ENCODE data around the gene KCNH2.
A peak's percentile ranks its signal among the peaks of the same experiment; 100 is the strongest.

The KCNH2 gene

DNA sequence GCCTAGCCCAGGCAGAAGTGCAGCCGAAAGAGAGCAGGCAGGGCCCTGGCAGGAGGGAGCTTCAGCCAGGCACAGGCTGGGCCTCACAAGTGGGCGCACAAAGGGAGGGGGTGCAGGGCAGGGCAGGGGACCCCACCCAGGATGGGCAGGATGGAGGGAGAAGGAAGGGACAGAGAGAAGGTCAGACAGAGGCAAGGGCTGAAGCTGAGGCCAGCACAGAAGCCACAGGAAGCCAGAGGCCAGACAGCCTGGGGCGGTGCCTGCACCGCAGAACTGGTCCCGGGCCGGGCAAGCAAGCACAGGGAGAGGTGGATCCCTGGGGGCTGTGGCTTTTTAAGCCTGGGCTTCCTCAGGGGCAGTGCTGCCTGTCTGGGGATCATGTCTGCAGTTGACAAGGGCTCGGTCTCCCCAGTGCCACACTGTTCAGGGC lies 29.4 kb upstream of the KCNH2 start:
- Histone ChIP-seq H3K4me3 (peak overlapping the region; percentile 58), H3K9ac (peak overlapping the region; percentile 77)

DNA sequence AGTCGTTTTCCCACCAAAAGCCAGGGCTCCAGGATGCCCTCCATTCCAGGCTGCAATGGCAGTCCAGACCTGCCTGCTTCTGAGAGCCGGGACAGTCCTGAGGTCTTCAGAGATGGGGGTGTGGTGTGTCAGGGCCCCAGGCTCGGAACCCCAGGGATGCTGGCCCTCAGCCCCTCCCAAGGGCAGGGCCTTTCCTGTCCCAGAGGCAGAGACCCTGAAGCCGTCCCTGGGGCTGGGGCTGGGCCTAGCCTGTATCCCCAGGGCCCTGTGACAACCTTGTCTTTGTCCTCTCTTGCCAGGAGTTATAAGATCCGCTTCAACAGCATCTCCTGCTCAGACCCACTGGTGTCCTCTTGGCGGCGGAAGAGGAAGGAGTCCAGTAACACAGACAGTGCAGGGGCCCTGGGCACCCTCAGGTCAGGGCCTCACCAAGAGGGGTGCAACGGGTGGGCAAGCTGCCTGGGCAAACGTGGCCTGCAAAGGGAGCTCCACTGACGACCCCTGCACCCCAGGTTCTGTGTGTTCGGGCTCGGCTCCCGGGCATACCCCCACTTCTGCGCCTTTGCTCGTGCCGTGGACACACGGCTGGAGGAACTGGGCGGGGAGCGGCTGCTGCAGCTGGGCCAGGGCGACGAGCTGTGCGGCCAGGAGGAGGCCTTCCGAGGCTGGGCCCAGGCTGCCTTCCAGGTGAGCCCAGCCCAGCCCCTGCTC lies 28.6 kb upstream of the KCNH2 start:
- peak overlapping the region; percentile 58 for H3K4me3 ChIP-seq
- H3K9ac ChIP-seq: peak overlapping the region; percentile 77

More for the DNA sequence above, 29.4 kb upstream of the KCNH2 start:
- H3K4me2 ChIP-seq: peak overlapping the region; percentile 99
- no peaks in the 10 kb centered on the region for H3K27me3 ChIP-seq
- no peaks in the 10 kb centered on the region for H4K20me1 ChIP-seq
- peaks cover 78% of the 10 kb centered on the region for H3K4me1 ChIP-seq
- no peaks in the 10 kb centered on the region for H3K36me3 ChIP-seq
- peak overlapping the region; percentile 90 for H3K27ac ChIP-seq
- no peaks in the 10 kb centered on the region for H3K9me3 ChIP-seq
- no peak for TF ChIP-seq Cebpa-rat (IDR thresholded peaks at IDR 0.05)

DNA sequence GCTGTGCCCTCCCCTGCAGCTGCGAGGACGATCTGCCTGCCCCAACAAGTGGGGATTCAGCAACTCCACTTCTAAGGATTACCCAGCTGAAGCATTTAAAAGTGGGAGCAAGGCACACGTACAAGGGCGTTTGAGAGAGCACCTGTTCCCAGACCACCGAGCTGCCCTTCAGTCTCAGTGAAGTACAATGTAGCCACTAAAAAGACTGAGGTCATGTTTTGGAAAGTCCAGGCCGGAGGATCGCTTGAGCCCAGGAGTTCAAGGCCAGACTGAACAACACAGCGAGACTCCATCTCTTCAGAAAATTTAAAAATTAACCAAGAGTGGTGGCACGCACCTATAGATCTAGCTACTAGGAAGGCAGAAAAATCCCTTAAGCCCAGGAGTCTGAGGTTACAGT lies 27.4 kb upstream of the KCNH2 start:
- no peak overlapping the region; the same call in 1 of the 2 replicates for H3K9ac ChIP-seq
- peak overlapping the region; percentile 99 for H3K4me2 ChIP-seq
- H3K9me3 ChIP-seq: no peaks in the 10 kb centered on the region

More for the DNA sequence above, 28.6 kb upstream of the KCNH2 start:
- Histone ChIP-seq H3K4me1 (peaks cover 71% of the 10 kb centered on the region), H3K27ac (peak overlapping the region; percentile 90), H3K9me3 (no peaks in the 10 kb centered on the region), H4K20me1 (no peaks in the 10 kb centered on the region), H3K4me2 (peak overlapping the region; percentile 99), H3K27me3 (no peaks in the 10 kb centered on the region), H3K36me3 (peaks cover 4% of the 10 kb centered on the region; the same call in 1 of the 2 replicates)
- TF ChIP-seq Cebpa-rat (IDR thresholded peaks at IDR 0.05): no peak

GRCh38 chr7:151003572-151003971 lies 25.5 kb upstream of the KCNH2 start:
- Histone ChIP-seq H3K9ac (no peak overlapping the region), H3K9me3 (no peaks in the 10 kb centered on the region), H3K27me3 (no peaks in the 10 kb centered on the region), H3K36me3 (peaks cover 24% of the 10 kb centered on the region), H3K4me3 (no peak overlapping the region), H3K27ac (no peak overlapping the region), H3K4me2 (no peak overlapping the region), H3K4me1 (peaks cover 50% of the 10 kb centered on the region), H4K20me1 (no peaks in the 10 kb centered on the region)
- no peak for TF ChIP-seq Cebpa-rat (IDR thresholded peaks at IDR 0.05)

More for the DNA sequence above, 27.4 kb upstream of the KCNH2 start:
- H4K20me1 ChIP-seq: no peaks in the 10 kb centered on the region
- peak overlapping the region; percentile 46; the same call in 1 of the 2 replicates for H3K27ac ChIP-seq
- H3K4me3 ChIP-seq: no peak overlapping the region
- no peak for TF ChIP-seq Cebpa-rat (IDR thresholded peaks at IDR 0.05)
- H3K4me1 ChIP-seq: peaks cover 68% of the 10 kb centered on the region
- no peaks in the 10 kb centered on the region for H3K27me3 ChIP-seq
- H3K36me3 ChIP-seq: peaks cover 16% of the 10 kb centered on the region

DNA sequence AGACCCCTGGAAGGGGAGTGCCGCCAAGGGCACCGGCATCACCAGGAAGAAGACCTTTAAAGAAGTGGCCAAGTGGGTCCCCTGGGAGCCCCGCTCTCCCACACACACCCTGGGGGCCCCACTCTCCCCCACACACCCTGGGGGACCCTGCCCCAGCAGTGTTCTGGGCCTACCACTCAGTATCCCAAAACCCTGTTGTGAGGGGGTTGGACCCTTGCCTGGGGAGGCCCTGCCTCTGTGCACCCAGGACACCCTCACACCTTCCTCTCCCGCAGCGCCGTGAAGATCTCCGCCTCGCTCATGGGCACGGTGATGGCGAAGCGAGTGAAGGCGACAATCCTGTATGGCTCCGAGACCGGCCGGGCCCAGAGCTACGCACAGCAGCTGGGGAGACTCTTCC lies 23.4 kb upstream of the KCNH2 start:
- Histone ChIP-seq H3K27ac (peak overlapping the region; percentile 7; the same call in 1 of the 2 replicates), H3K27me3 (no peaks in the 10 kb centered on the region), H3K4me2 (no peak overlapping the region), H3K36me3 (peaks cover 27% of the 10 kb centered on the region), H3K9ac (no peak overlapping the region), H4K20me1 (no peaks in the 10 kb centered on the region), H3K9me3 (no peaks in the 10 kb centered on the region), H3K4me1 (peaks cover 50% of the 10 kb centered on the region), H3K4me3 (no peak overlapping the region)
- no peak for TF ChIP-seq Cebpa-rat (IDR thresholded peaks at IDR 0.05)

DNA sequence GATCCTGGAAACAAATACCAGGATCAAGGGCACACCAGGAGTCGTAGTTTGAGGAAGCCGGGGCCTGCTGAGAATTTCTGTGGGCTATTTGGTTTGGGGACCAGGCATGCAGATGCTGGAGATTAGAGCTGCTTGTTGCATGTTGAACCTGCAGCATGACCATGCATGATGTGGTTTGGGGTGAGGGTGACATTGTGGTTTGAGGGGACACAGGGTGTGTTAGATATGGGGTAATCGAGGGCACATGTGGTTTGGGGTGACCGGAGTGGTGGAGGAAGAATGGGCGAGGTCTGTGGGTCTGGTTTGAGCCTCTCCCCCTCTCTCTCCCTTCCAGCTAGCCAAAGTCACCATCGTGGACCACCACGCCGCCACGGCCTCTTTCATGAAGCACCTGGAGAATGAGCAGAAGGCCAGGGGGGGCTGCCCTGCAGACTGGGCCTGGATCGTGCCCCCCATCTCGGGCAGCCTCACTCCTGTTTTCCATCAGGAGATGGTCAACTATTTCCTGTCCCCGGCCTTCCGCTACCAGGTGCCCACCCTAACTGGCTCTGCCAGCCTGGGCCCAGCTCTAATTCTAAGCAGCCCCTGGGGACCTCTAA lies 22.9 kb upstream of the KCNH2 start:
- Histone ChIP-seq H3K27ac (peak overlapping the region; percentile 7; the same call in 1 of the 2 replicates), H3K4me2 (0 out of 2 replicates have a peak overlapping the region, but pooled peaks have one; percentile 14), H3K27me3 (no peaks in the 10 kb centered on the region), H3K9ac (no peak overlapping the region), H4K20me1 (no peaks in the 10 kb centered on the region), H3K4me3 (no peak overlapping the region), H3K4me1 (peaks cover 44% of the 10 kb centered on the region), H3K36me3 (peaks cover 27% of the 10 kb centered on the region), H3K9me3 (no peaks in the 10 kb centered on the region)
- no peak for TF ChIP-seq Cebpa-rat (IDR thresholded peaks at IDR 0.05)

DNA sequence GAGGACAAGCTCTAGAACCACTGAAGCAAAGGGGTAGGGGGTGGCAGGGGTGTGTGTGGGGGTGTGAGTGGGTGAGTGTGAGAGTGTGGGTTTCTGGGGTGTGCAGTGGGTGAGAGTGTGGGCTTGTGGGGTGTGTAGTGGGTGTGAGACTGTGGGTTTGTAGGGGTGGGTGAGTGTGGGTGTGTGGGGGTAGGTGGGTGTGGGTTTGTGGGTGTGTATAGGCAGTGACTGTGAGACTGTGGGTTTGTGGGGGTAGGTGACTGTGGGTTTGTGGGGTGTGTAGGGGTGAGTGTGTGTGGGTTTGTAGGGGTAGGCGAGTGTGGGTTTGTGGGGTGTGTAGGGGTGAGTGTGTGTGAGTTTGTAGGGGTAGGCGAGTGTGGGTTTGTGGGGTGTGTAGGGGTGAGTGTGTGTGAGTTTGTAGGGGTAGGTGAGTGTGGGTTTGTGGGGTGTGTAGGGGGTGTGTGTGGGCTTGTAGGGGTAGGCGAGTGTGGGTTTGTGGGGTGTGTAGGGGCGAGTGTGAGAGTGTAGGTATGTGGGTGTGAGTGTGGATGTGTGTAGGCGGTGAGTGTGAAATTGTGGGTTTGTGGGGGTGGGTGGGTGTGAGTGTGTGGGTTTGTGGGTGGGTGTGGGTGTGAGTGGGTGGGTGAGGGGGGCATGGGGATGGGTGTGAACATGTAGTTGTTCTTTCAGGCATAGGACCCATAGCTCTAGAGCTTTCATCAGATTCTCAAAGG lies 21.5 kb upstream of the KCNH2 start:
- no peaks in the 10 kb centered on the region for H3K27me3 ChIP-seq
- H3K9ac ChIP-seq: no peak overlapping the region
- H3K36me3 ChIP-seq: peaks cover 27% of the 10 kb centered on the region
- H3K4me3 ChIP-seq: no peak overlapping the region
- no peaks in the 10 kb centered on the region for H3K9me3 ChIP-seq
- no peak overlapping the region for H3K4me2 ChIP-seq
- peaks cover 38% of the 10 kb centered on the region for H3K4me1 ChIP-seq
- no peak overlapping the region for H3K27ac ChIP-seq
- no peaks in the 10 kb centered on the region for H4K20me1 ChIP-seq
- TF ChIP-seq Cebpa-rat (IDR thresholded peaks at IDR 0.05): no peak

GRCh38 chr7:150999001-150999400 lies 20.9 kb upstream of the KCNH2 start:
- H3K36me3 ChIP-seq: peaks cover 27% of the 10 kb centered on the region
- TF ChIP-seq Cebpa-rat (IDR thresholded peaks at IDR 0.05): no peak
- H3K27me3 ChIP-seq: no peaks in the 10 kb centered on the region
- H4K20me1 ChIP-seq: no peaks in the 10 kb centered on the region
- no peak overlapping the region for H3K9ac ChIP-seq
- H3K4me1 ChIP-seq: peaks cover 42% of the 10 kb centered on the region
- no peak overlapping the region for H3K27ac ChIP-seq
- H3K4me2 ChIP-seq: no peak overlapping the region
- no peak overlapping the region for H3K4me3 ChIP-seq
- no peaks in the 10 kb centered on the region for H3K9me3 ChIP-seq

- Histone ChIP-seq H3K4me1 (peaks cover 48% of the 10 kb centered on the region), H3K4me3 (no peak overlapping the region), H4K20me1 (no peaks in the 10 kb centered on the region), H3K4me2 (no peak overlapping the region), H3K9me3 (no peaks in the 10 kb centered on the region), H3K27me3 (no peaks in the 10 kb centered on the region), H3K36me3 (peaks cover 27% of the 10 kb centered on the region), H3K27ac (no peak overlapping the region), H3K9ac (no peak overlapping the region)
- TF ChIP-seq Cebpa-rat (IDR thresholded peaks at IDR 0.05): no peak
Observed at GRCh38 chr7:150998341-150998740, 20.2 kb upstream of the KCNH2 start.
